Measurements from ENCODE around the gene CHAF1A. TPM values are rescaled to one million over a fixed set of nuclear protein-coding genes. Genes with fewer than 3 reads are reported as not detected.
A peak's percentile ranks its signal among the peaks of the same experiment; 100 is the strongest.

Gene CHAF1A
- total RNA-seq, 4 donors from 2014 or later = 8.5 to 28.9 (median 11.1) TPM

DNA sequence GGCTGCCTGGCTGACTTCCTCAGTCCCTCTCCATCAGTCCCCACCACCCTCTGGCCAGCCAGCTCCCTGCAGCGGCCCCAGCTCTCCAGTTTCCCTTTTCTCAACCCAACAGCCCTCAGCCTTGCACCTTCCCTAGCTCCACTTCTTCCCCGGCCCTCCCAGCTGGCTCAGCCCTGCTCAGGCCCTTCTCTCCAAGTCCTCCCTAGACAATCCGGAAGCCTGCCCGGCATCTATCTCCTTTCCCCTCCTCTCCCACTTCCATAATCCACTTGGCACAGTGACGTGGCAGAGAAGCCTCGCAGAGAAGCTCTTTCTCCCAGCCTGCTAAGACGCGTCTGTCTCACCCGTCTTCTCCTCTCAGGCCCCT lies 54.0 kb downstream of the CHAF1A start:
- peaks cover 0 to 22% (median 8%) of the 10 kb centered on the region in 4 donors for H3K36me3 ChIP-seq
- H3K4me1 ChIP-seq = peaks cover 15 to 29% (median 22%) of the 10 kb centered on the region in 4 donors
- DNase-seq = peak; percentile 36
- peak overlapping the region; percentile 74 to 95 (median 86) for H3K4me3 ChIP-seq
- H3K27ac ChIP-seq = peak overlapping the region; percentile 86 to 96 (median 93)
- in situ Hi-C loops (cut with MboI; ENCODE audit: low pct_ligation_motif_present in 1 of 4, low pct_unique_long_range_greater_than_20kb in 1 of 4, low sequenced_read_pairs in 3 of 4) = no loop called here
- intact Hi-C loops (cut with DNase I; ENCODE audit: low total_unique reads) = no loop called here
- H3K27me3 ChIP-seq = no peaks in the 10 kb centered on the region
- H3K9me3 ChIP-seq = no peaks in the 10 kb centered on the region
- WGBS, 2 donors (ENCODE audit: low coverage in 1 of 2) = 9 to 17% methylated on average over 5 to 9 of the region's 9 CpGs
- TF ChIP-seq POLR2A (IDR thresholded peaks at IDR 0.05) = no peak
- no peak for TF ChIP-seq CTCF (IDR thresholded peaks at IDR 0.05)
- TF ChIP-seq EP300 (IDR thresholded peaks at IDR 0.05; ENCODE audit: low read depth) = no peak
- TF ChIP-seq POLR2AphosphoS5 (IDR thresholded peaks at IDR 0.05) = no peak

GRCh38 chr19:4456843-4457653 lies 54.6 kb downstream of the CHAF1A start:
- DNase-seq = peak; percentile 47

GRCh38 chr19:4457654-4458395 lies 55.4 kb downstream of the CHAF1A start, which contains the start of gene UBXN6:
Gene UBXN6, minus strand, starts transcription at chr19:4457794. Its CDS starts 97 bp downstream, at chr19:4457697.
- Histone ChIP-seq H3K27me3 (no peaks in the 10 kb centered on the region), H3K27ac (peak within 1 kb of the TSS; percentile 86 to 96 (median 93)), H3K4me1 (peaks cover 15 to 29% (median 22%) of the 10 kb centered on the region in 4 donors), H3K36me3 (peaks cover 0 to 10% (median 4%) of the 10 kb centered on the region in 4 donors), H3K4me3 (peak within 1 kb of the TSS; percentile 74 to 95 (median 86)), H3K9me3 (no peaks in the 10 kb centered on the region)
- in situ Hi-C loops (cut with MboI; ENCODE audit: low pct_ligation_motif_present in 1 of 4, low pct_unique_long_range_greater_than_20kb in 1 of 4, low sequenced_read_pairs in 3 of 4) = no loop called here
- 12 to 50% methylated on average over 4 to 52 of the region's 52 CpGs for WGBS, 2 donors (ENCODE audit: low coverage in 1 of 2)
- intact Hi-C loops (cut with DNase I; ENCODE audit: low total_unique reads) = no loop called here
- peak; percentile 98 for DNase-seq
- peak; percentile 38 for TF ChIP-seq POLR2A (IDR thresholded peaks at IDR 0.05)
- TF ChIP-seq EP300 (IDR thresholded peaks at IDR 0.05; ENCODE audit: low read depth) = no peak
- TF ChIP-seq POLR2AphosphoS5 (IDR thresholded peaks at IDR 0.05) = peak in 1 of 3 donors; percentile 65
- TF ChIP-seq CTCF (IDR thresholded peaks at IDR 0.05) = peak in 3 of 5 experiments; percentile 8 to 54 (median 35)

More at GRCh38 chr19:4456843-4457653, 54.6 kb downstream of the CHAF1A start:
- intact Hi-C loops (cut with DNase I; ENCODE audit: low total_unique reads) = no loop called here
- Histone ChIP-seq H3K4me1 (peaks cover 15 to 29% (median 22%) of the 10 kb centered on the region in 4 donors), H3K4me3 (peak overlapping the region; percentile 74 to 95 (median 86)), H3K36me3 (peaks cover 0 to 16% (median 8%) of the 10 kb centered on the region in 4 donors), H3K27ac (peak overlapping the region; percentile 86 to 96 (median 93)), H3K9me3 (no peaks in the 10 kb centered on the region), H3K27me3 (no peaks in the 10 kb centered on the region)
- WGBS, 2 donors (ENCODE audit: low coverage in 1 of 2) = 0 to 2% methylated on average over 3 to 41 of the region's 53 CpGs
- in situ Hi-C loops (cut with MboI; ENCODE audit: low pct_ligation_motif_present in 1 of 4, low pct_unique_long_range_greater_than_20kb in 1 of 4, low sequenced_read_pairs in 3 of 4) = no loop called here
- TF ChIP-seq EP300 (IDR thresholded peaks at IDR 0.05; ENCODE audit: low read depth) (no peak), POLR2A (IDR thresholded peaks at IDR 0.05) (no peak), CTCF (IDR thresholded peaks at IDR 0.05) (no peak), POLR2AphosphoS5 (IDR thresholded peaks at IDR 0.05) (no peak)
